HG02938 (cell line): ENCODE measurements around the gene MKNK1.

Experiments used
- ATAC-seq: cut with Tn5 transposase; IDR thresholded peaks from one replicate; pipeline ENCODE4 v1.9.1; 2021; ENCODE audit warnings: mild to moderate bottlenecking, moderate library complexity; ENCODE audit not compliant: unreplicated experiment

MKNK1 gene

DNA sequence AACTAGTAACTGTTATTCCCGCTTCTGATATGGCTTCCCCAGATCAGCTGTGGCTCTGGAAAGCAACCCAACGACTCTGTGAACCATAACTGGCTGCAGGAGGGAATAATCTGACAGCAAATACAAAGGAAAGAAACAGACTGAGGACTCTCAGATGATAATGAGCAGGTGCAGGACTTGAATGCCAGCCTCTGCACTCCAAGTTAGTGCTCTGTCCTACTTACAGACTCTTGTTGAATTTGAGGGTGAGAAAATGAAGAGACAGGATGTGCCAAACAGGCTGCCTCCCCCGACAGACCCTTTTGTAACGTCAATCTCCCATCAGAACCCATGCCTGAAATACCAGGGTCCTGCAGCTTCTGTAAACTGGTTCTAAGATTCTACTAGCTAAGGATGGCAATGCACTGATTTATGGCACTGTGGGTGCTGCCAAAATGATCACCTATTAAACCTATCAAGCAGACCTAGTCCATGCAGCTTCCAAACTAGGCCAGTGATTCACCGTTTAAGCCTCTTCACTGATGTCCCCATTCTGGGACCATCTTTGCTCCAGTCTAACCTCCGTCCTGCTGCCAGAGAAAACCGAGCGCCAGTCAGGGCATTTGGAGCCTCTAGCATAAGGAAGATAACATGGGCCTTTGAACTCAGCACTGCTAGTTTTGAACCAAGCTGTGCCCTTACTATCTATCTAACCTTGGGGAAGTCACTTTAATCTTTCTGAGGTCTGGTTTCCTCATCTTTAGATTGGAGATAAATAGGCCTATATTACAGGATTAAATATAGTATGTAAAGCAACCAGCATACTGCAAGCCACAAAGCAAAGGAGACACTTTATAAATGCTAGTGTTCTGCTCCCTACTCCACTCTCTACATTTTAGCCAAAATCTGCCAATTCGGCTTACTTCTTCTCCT lies 4.8 kb downstream of the MKNK1 start:
- ATAC-seq = no peak

DNA sequence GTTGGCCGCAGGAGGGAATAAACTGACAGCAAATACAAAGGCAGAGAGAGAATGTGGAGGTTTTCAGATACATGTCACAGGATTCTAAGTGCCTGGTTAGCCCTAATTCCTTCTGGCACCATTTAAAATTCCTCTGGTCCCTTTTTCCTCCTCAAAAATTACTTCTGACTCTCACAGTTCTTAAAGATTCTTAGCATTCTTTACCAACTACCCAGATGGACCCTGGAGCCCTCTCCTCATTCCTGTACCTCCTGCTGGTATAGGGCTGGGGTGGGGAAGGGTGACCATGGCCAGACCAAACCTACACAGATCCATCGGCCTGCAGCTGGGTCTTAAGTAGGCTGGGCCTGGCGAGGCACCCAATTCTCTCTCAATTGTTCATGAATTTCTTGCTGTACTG lies 7.2 kb downstream of the MKNK1 start:
- no peak for ATAC-seq

DNA sequence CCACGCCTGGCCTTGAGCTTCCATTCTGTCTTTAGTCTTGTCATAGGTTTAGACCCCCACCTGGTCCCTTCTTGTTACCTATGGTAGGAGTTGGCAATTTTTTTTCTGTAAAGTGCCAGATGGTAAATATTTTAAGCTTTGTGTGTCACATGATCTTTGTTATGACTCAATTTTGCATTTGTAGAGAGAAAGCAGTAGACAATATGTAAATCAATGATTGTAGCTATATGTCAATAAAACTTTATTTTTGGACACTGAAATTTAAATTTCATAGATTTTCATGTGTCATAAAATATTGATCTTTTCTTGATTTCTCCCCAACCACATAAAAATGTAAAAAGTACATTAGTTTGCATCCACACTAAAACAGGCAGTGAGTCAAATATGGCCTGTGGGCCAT lies 8.0 kb downstream of the MKNK1 start:
- ATAC-seq = no peak

DNA sequence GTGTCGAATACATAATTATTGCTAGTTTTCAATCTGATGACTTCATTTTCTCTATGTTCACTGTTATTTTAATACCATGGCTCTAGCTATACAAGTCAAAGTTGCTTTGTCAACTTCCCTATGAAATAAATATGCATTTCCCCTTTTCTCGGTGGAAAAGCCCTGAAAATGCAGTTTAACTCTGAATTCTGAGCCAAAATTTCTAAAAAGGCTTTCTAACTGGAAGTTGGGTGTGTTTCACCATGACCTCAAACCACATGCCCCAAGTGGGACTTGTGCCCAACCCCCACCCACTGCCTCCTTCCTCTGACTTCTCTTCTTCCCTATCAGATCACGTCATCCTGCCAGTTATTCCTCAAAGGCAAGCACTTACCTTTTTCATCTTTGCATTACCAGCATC lies 8.9 kb downstream of the MKNK1 start:
- ATAC-seq = no peak

DNA sequence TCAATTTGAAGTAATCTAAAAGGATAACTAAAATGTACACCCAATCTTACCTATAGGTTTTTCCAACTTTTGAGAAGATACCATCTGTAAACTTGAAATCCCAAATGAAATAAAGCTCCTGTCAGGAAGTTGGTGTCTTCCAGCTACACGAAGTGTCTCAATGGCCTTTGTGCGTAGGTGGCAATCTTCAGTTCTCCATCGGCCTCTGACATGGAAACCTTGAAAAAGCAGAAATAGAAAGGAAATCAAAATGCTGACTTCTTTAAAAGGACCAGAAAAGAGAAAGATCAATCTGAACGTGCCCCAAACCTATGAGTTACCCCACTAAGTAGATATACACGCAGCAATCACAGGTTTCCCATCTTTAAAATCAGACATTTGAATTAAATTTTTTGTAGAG lies 10.0 kb downstream of the MKNK1 start:
- ATAC-seq = no peak

DNA sequence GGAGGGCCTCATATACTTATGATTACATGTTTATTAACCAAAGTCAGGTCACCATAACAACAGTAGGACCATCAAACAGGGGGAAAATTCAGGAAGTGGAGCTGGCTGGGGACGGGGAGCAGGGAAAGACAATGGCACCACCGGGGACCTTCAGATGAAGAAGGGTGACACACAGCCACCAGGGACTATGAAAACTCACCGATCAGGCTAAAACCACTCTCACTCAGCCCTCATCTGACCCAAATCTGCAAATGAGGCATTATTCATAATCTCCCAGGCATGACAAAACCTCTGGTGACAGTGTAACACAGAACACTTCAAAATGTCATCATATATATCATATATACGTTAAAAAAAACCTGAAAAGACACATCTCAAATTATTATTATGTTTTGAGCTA lies 11.2 kb downstream of the MKNK1 start:
- no peak for ATAC-seq

GRCh38 chr1:46589529-46589928 lies 14.5 kb downstream of the MKNK1 start:
- ATAC-seq = no peak

DNA sequence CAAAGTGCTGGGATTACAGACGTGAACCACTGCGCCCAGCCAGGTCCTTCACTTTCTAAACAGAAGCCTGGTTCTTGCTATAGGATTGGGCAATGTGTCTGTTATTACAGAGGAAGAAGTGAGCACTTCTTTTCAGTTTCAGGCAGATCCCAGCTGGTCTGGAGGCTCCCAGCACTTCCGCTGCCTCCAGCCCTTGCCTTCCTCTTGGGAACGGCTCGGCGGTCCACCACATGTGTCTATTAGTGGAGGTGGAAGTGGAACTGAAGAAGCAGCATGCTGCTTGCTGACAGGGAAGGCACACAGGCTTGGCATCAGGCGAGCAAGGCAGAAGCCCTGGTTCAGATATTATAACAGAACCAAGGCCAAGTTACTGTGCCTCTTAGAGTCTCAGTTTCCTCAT lies 17.0 kb downstream of the MKNK1 start:
- ATAC-seq = no peak

- no peak for ATAC-seq
These were observed 18.6 kb downstream of the MKNK1 start for GRCh38 chr1:46585312-46585938.

GRCh38 chr1:46583494-46583893 lies 20.6 kb downstream of the MKNK1 start:
- ATAC-seq = no peak

DNA sequence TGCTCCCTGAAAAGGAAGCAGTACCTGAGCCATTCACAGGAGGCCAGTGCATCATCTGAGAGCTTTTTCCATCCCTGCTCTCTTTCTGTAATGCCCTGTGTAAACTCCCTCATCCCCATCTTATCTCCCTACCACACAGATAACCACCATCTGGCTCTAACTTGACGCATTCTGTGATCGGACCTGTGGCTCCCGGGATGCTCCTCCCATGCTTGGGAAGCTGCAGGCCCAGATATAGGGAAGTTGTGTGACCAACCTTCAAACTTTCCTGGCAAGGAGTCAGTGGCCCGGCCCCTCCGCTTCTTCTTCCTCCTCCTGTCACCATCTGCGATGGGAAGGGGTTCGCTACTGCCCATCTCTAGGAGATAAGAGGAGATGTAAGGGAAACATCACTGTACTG lies 21.1 kb downstream of the MKNK1 start:
- no peak for ATAC-seq

- no peak for ATAC-seq
These were observed 22.2 kb downstream of the MKNK1 start for GRCh38 chr1:46581681-46582455.

GRCh38 chr1:46580140-46580903 lies 23.7 kb downstream of the MKNK1 start:
- ATAC-seq = no peak

DNA sequence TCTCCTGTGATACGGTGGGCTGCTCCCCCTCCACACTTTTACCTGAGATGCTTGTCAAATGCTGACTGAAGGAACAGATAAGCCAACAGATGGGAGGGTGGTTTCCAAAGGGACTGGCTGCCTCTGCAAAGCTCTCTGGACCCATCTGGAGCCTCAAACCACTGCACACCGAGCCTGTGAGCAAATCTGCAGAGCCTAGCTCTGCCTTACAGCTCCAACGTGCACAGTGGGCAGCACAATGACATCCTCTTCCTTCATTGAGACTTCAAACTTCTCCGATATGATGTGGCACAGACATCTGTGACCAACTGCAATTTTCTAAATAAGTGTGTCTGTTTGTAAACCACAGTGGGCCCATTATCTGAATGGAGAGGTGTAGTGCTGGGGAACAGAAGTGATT lies 26.4 kb downstream of the MKNK1 start:
- ATAC-seq = no peak

GRCh38 chr1:46576596-46576995 lies 27.5 kb downstream of the MKNK1 start:
- no peak for ATAC-seq

DNA sequence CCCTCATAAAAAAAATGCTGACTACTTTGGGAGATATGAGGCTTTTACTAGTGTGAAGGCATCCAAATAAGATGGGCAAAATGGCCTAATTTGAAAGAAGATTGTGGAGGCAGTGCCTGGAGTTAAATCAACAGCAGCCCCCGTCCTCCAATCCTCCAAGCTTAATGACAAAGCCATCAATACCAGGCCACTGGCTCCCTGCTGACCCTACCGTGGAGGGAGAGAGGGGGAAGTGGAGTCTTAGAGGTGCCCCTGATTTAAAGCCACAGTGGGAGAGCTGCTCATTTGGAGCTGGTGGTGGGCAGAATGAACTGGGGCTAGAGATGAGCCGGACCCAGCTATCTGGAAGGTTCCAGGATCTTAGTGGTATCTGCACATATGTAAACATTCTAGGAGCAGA lies 28.3 kb downstream of the MKNK1 start:
- ATAC-seq = no peak

GRCh38 chr1:46575300-46575699 lies 28.8 kb downstream of the MKNK1 start:
- ATAC-seq = no peak

DNA sequence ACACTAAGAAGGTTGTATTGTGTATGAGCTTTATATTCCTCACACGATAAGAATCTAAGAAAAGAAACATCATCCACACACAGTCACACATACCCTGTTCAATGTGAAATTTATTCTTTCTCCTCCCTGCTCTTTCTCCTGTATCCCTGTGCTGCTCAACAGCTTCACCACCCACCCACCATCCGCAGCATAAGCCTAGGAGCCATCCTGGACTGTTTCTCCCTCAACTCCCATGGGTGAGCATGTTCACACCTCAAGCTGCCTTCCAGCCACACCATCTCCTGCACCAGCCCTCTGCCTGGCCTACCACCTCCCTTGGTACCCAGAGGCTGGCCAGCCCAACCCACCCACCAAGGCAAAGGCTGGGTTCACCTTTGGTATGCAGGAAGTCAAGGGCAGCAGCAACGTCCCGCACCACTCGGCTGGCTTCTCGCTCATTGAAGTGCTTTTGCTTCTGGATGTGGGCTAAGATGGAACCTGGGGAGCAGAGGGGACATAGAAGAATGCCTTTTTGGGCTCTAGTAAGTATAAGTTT lies 32.3 kb downstream of the MKNK1 start:
- ATAC-seq = no peak

DNA sequence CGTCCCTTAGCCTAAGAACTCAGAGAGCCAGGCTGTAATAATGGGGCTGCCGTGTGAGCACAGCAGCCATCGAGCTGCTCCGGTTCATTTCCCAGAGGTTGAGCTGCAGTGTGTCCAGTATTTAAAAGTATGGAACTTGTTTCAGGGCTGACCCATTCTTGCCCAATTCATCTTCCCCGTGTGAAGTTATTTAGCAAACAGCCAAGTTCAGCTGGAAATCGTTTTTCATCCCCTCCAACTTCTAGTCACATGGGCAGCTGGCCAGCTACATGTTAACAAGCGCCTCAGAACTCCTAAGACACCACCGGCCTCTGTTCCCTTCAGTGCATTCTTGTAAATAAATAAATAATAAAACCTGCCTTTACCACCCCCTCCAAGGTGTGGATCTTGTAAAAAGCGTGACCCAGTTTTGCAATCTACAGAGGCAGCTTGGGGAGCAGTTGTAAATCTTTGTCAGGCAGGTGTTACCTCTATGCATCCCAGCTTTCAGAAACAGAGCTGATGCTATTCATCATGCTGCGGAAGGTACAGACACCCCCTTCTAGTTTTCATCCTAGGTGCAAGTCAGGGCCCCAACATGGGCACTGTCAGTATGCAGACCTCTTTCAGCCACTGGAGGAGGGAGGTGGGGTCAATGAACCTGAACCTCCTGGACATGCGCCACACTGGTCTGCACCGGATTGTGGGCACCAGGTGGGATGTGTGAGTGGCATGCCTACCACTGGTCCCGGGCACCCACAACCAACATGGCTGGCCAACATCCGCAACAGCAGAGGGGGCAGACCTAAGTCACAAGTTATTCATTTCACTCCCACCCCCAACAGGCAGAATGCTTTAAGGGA lies 34.0 kb downstream of the MKNK1 start:
- no peak for ATAC-seq

DNA sequence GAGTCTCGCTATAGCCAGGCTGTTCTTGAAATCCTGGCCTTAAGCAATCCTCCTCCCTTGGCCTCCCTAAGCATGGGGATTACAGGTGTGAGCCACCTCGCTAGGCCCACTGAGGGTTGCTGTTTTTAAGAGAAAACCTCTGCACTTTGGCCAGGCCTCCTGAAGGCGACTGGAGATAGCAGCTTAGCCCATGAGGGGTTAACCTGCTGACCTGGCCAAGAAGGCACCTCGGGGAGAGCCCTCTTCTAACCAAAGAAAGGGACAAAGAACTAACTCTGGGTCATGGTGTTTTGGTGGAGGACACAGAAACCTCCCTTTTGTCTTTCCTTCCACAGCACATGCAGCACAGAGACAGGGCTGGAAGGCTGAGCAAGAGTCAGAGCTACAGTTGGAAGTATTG lies 35.0 kb downstream of the MKNK1 start:
- no peak for ATAC-seq
